Measurements from ENCODE around the gene HENMT1.

The HENMT1 gene

DNA sequence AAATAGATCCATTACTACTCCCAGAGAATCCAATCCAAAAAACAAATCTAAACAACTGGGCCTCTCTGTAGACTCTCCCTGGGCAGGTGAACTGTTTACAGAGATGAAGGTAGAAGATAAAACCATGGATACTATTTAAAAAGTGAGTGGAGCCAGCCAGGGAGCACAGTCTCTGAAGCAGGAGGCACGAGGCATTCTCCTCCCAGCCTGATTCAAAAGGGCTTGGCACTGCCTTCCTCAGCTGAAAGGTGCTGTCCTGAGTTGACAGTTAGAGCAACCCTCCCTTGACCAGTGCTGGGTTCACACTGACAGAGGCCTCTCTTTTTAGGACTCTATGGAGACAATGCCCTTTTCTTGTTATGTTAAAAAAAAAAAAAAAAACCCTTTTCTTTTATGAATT lies 36.8 kb downstream of the HENMT1 start:
- no peak for DNase-seq

DNA sequence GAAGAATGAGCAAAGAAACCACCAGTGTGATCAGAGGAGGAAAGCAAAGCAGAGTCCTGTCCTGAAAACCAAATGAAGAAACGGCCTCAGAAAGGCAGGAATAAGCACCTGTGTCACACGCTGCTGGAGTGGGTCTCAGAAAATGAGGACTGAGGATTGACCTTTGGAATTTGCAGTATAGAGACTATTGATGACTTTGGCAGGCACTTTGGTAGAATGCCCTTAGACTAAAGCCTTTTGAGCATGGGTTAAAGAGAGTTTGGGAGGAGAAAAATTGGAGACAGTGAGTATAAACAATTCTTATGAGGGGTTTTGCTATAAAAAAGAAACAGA lies 43.2 kb downstream of the HENMT1 start:
- DNase-seq, result no peak

DNA sequence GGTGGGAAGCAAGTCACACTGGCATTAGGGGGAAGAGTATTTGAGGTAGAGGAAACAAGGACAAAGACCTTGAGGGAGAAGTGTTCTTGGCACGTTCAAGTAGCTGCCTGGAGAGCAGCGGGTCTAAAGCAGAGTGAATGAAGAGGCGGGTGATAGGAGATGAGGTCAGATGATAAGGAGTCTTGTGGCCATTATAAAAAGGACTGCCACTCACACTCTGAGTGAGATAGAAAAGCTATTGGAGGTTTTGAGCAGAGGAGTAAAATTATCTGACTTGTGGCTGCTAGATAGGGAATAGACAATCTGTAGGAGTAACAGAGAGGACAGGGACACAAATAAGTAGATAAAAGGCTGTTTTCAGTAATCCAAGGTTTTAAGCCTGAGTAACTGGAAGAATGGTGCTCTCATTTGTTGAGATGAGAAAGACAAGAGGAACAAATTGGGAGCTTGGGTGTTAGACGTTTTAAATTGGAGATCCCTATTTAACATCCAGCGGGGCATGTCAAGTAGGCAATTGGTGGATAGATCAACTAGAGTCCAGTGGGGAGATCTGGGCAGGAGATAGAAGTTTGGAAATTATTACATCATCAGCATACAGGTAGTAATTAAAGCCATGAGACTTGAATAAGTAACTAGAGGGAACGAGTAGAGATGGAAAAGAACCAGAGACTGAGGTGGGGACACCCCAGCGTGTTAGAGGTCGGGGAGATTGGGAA lies 43.7 kb downstream of the HENMT1 start:
- DNase-seq, result no peak

DNA sequence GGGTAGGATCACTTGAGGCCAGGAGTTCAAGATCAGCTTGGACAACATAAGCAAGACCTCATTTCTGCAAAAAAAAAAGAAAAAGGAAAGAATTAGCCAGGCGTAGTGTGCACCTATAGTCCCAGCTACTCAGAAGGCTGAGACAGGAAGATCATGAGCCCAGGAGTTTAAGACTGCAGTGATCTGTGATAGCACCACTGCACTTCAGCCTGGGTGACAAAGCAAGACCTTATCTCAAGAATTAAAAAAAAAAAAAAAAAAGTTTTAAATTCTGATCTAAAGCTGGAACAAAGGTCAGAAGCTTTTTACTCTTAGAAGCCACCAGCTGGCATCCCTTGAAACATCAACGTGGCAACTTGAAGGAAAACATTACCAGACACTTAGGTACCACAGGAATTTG lies 45.3 kb downstream of the HENMT1 start:
- no peak for DNase-seq

DNA sequence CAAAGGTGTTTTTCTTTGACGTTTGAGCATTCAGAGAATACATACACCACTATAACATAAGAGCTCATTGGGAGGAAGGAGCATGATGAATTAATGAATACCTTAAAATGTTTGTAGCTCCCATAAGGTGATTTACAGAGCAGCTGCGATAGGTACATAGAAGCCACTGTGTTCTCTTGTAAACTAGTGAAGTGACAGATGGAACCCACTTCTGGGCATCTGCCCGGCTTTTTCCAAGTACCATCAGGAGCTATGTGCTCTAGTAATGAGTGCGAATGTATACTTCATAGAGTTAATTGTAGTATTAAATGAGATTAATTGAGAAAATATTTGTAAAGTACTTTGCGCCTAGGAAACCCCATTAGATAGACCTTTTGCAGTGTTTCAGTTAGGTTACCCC lies 48.4 kb downstream of the HENMT1 start:
- no peak for DNase-seq

DNA sequence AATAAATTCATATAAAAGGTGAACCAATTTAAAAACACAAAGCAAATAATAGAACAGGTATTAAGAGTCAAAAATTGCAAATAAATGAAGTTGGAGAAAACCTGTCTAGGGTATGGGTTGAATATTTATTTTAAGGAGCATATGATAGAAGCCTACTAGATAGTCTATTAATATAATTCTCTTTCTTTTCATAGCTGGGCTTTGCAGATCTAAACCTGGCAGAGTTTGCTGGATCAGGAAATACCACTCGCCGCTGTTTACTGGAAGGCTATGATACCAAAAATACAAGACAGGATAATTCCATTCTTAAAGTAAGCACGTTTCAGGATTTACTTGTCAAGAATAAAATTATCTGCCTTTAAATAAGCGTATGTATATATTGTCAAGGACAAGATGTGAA lies 48.9 kb downstream of the HENMT1 start:
- DNase-seq, result no peak

DNA sequence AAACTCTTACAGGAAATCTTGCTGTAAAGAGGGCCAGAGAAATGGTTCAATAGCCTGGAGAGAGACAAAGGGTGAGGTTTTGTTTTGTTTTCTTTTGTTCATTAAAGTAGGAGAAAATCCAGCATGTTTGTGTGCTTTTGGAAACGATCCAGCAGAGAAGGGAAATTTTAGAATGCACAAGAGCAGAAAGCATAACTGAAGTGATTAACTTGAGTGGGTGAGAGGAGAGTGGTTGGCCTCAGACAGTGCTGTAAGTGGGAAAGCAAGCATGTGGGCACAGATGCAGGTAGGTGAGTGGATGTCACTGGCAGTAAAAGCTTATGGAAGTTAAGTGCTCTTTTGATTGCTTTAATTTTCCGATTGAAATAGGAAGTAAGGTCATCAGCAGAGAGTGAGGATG lies 50.8 kb downstream of the HENMT1 start:
- DNase-seq, result no peak

DNA sequence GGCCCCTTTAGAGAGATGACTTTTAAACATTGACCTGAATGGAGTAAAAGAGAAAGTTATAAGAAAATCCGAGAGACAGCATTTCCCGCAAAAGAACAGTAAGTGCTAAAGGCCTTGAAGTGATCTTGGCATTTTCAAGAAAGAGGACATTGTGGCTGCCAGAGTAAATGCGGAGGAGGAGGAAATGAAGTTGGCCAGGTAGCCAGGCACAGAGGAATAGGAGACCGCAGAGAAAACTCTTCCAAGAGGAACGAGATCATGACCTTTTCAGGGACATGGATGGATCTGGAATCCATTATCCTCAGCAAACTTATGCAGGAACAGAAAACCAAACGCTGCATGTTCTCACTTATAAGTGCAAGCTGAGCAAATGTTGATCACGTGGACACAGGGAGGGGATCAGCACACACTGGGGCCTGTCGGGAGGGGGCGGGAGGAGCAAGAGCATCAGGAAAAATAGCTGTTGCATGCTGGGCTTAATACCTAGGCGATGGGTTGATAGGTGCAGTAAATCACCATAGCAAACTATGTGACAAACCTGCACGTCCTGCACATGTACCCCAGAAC lies 51.3 kb downstream of the HENMT1 start:
- DNase-seq, result no peak

DNA sequence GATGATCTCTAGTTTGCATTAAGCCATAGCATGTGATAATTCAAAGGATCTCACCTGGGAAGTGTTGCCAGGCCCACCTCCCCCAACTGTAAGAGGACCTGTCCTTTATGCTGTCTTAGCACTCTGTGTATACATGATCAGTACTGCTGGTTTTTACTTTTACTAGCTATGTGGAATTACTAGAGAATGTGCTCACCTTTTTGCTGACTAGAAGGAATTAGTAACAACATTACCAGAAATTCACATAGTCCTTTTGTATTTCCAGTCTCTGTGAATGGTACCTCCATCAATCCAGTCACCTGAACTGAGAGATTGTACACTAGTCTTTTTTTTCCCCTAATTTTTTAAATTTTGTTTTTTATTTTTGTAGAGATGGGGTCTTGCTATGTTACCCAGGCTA lies 54.4 kb downstream of the HENMT1 start:
- no peak for DNase-seq

DNA sequence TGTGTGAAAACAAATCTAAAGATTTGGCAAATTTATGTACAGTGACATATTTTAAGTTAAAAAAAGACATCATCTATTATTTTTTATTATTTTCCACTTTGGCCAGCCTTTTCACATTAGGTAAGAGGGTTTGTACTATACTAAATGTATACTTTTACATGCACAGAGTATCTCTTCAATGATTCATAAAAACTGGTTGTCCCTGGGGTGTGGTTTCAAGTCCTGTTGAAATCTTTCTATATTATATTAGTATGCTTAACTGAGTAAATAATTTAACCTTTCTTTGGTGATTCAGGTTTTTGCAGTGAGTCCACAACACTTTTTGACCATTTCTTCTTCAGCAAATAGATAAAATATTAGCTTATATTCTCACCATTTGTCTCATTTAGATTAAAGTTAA lies 55.3 kb downstream of the HENMT1 start:
- no peak for DNase-seq

DNA sequence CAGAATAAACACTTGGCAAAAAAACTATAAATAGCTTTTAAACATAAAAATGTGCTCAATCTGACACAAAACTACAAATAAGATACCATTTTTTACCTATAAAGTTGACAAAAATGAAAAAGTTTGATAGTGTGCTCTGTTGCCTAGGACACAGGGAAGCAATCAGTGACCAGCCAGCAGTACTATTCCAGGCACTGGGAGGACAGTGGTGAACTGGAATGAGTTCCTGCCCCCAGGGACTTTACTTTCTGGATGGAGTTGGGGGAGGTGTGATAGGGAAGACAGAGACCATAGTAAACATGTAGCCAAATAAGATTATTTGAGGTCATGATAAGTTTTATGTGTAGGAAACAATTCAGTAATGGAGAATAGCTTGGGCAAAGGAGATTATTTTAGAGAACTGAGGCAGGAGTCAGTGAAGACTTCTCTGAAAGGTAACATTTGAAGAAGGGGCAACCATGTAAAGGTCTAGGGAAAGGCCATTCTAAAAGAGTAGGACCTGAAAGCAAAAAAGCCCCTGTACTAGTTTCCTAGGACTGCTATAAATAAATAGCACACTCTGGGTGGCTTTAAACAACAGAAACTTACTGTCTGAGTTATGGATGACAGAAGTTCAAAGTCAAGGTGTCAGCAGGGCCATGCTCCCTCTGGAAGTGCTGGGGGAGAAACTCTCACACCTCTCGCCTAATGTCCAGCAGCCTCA lies 59.0 kb downstream of the HENMT1 start:
- no peak for DNase-seq

DNA sequence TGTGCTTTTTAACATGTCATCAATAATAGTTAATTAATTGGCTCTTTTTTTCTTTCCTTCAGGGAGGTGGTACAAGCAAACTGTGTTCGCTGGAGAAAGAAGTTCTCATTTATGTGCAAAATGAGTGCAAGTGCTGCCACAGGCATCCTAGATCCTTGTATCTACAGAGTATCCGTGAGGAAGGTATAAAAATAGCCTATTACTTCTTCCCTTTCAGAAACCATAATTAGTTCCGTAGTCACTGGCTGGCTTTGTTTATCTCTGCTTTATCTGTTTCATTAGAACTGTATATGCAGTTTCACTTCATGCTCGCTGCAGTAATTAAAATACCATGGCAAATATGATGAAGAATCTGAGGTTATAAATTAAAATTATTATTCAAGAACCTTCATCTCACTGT lies 60.4 kb downstream of the HENMT1 start:
- DNase-seq, result no peak

DNA sequence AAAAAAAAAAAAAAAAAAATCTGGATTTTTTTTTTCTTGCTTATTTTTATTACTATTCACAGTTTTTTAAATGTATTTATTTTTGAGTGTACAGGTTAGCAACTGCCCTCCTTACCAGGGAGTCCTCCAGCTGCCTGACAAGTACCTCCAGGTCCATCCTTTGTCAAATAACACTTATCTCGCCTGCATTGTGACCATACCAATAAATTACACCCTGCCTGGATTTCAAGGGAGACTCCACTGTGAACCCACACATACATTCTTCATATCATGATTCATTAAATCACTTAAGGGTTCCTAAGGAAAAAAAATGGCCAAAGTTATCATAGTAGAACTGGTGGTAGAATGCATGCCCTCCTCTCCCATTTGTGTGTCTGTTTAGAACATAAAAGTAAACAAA lies 62.6 kb downstream of the HENMT1 start:
- DNase-seq, result no peak
